Neural progenitor cell (in vitro differentiated cells): ENCODE measurements around the gene UBAP1. TPM values are rescaled to one million over a fixed set of nuclear protein-coding genes. Genes with fewer than 3 reads are reported as not detected.

Source experiments
- DNase-seq: peaks from one replicate; pipeline ENCODE4 v3.0.0-alpha.2; 2016; ENCODE audit warnings: low spot score
- H2AFZ ChIP-seq: fragments of 200-600 bp; sonication (generic); replicated peaks from 2 replicates; pipeline ENCODE4 v1.6.1; 2016; ENCODE audit warnings: antibody characterized with exemption
- H3F3A ChIP-seq: fragments of 200-600 bp; sonication (generic); 2 replicates; pipeline ENCODE4 v1.6.1; 2016; ENCODE audit warnings: antibody characterized with exemption, low read depth
- H3K27ac ChIP-seq: fragments of 200-600 bp; sonication (generic); 2 replicates; pipeline ENCODE4 v1.5.1; 2016; ENCODE audit warnings: mild to moderate bottlenecking
- H3K27me3 ChIP-seq: fragments of 200-600 bp; sonication (generic); 2 replicates; pipeline ENCODE4 v1.6.1; 2016; ENCODE audit warnings: mild to moderate bottlenecking, moderate library complexity
- H3K36me3 ChIP-seq: fragments of 200-600 bp; sonication (generic); 2 replicates; pipeline ENCODE4 v1.5.1; 2016
- H3K4me1 ChIP-seq: fragments of 200-600 bp; sonication (generic); 2 replicates; pipeline ENCODE4 v1.6.1; 2016; ENCODE audit warnings: mixed run types
- H3K4me2 ChIP-seq: fragments of 200-600 bp; sonication (generic); 2 replicates; pipeline ENCODE4 v1.6.1; 2016
- H3K4me3 ChIP-seq: fragments of 200-600 bp; sonication (generic); 2 replicates; pipeline ENCODE4 v1.5.1; 2016
- H3K79me2 ChIP-seq: fragments of 200-600 bp; sonication (generic); 2 replicates; pipeline ENCODE4 v1.6.1; 2016; ENCODE audit warnings: low read depth
- H3K9ac ChIP-seq: fragments of 200-600 bp; sonication (generic); 2 replicates; pipeline ENCODE4 v1.6.1; 2016
- H3K9me3 ChIP-seq: fragments of 200-600 bp; sonication (generic); 2 replicates; pipeline ENCODE4 v1.5.1; 2016; ENCODE audit warnings: low read depth
- H4K20me1 ChIP-seq: fragments of 200-600 bp; sonication (generic); 2 replicates; pipeline ENCODE4 v1.6.1; 2016; ENCODE audit warnings: low read depth
- H3K27ac Mint-ChIP-seq: 3 replicates; pipeline ENCODE4 v1.8.0; 2021; ENCODE audit warnings: mixed read lengths
- H3K27me3 Mint-ChIP-seq: 2 replicates; pipeline ENCODE4 v1.8.0; 2022; ENCODE audit warnings: low read depth, mild to moderate bottlenecking, inconsistent platforms, moderate library complexity, mixed read lengths; ENCODE audit not compliant: insufficient read depth
- H3K36me3 Mint-ChIP-seq: 3 replicates; pipeline ENCODE4 v1.8.0; 2021; ENCODE audit warnings: mixed read lengths
- H3K4me1 Mint-ChIP-seq: 3 replicates; pipeline ENCODE4 v1.8.0; 2021; ENCODE audit warnings: mixed read lengths
- H3K4me3 Mint-ChIP-seq: 3 replicates; pipeline ENCODE4 v1.8.0; 2021; ENCODE audit warnings: mild to moderate bottlenecking, moderate library complexity, mixed read lengths
- H3K9me3 Mint-ChIP-seq: 3 replicates; pipeline ENCODE4 v1.8.0; 2020; ENCODE audit warnings: mixed read lengths
- EZH2 ChIP-seq: fragments of 200-600 bp; sonication (generic); IDR thresholded peaks from 2 replicates; pipeline ENCODE4 v1.6.1; 2017; ENCODE audit warnings: antibody characterized with exemption, mild to moderate bottlenecking, moderate library complexity
- EZH2phosphoT487 ChIP-seq: fragments of 200-600 bp; sonication (generic); IDR thresholded peaks from 2 replicates; pipeline ENCODE4 v1.6.1; 2017; ENCODE audit warnings: antibody characterized with exemption
- total RNA-seq: library from RNA; depleted of rRNA; stranded (reverse); fragments of >200 nt; gene quantifications from 2 replicates; pipeline ENCODE4 v1.2.3, GENCODE V29; 2015; ENCODE audit warnings: low replicate concordance
- TF ChIP-seq, protein P1 (sequence below): fragments of 200-600 bp; sonication (generic); IDR thresholded peaks from 2 replicates; pipeline ENCODE4 v1.5.1; 2017; ENCODE audit warnings: antibody characterized with exemption, mild to moderate bottlenecking

Gene UBAP1
- total RNA-seq, 1 donor from 2014 or later = 21.7 TPM

DNA sequence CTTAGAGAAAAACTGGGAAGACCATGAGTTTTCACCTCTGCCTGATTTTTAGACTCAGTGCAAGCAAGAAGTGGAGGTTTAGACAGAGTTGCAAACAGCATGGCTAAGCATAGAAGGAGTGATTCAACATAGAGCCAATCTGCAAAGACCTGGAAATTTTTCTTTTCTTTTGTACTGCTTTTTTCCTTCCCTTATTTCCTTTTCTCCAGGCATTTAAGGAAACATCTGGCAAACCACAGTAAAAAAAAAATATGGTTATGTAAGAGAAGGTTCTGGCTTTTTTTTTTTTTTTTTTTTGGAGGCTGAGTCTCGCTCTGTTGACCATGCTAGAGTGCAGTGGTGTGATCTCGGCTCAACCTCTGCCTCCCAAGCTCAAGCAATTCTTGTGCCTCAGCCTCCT is 35.7 kb upstream of the UBAP1 start:
- no peaks in the 10 kb centered on the region for H3K9me3 Mint-ChIP-seq
- no peak overlapping the region for H3K4me2 ChIP-seq
- peaks cover 2% of the 10 kb centered on the region for H3K27me3 Mint-ChIP-seq

DNA sequence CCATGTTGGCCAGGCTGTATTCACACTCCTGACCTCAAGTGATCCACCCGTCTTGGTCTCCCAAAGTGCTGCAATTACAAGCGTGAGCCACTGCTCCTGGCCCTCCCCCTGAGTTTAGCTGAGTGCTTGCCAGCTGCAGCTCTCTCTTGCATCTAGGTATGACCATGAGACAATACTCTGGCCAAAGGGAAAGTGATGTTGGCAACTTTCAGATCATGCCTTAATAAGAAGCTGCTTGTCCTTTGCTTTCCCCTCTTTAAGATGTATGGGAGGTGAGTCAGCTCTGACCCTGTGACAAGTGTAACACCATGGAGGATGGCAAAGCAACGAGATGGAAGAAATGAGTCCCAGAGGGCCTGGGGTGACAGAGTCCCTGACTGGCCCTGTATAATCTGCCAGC is 33.7 kb upstream of the UBAP1 start:
- Mint-ChIP-seq H3K4me3 (no peak overlapping the region), H3K27me3 (no peaks in the 10 kb centered on the region), H3K36me3 (no peaks in the 10 kb centered on the region), H3K9me3 (no peaks in the 10 kb centered on the region), H3K4me1 (no peaks in the 10 kb centered on the region), H3K27ac (no peak overlapping the region)
- no peaks in the 10 kb centered on the region for H3K79me2 ChIP-seq
- H2AFZ ChIP-seq = no peak overlapping the region
- H3K9me3 ChIP-seq = no peaks in the 10 kb centered on the region
- H3K4me3 ChIP-seq = no peak overlapping the region
- no peaks in the 10 kb centered on the region for H3K27me3 ChIP-seq
- H3K36me3 ChIP-seq = no peaks in the 10 kb centered on the region
- no peaks in the 10 kb centered on the region for H4K20me1 ChIP-seq
- H3F3A ChIP-seq = no peaks in the 10 kb centered on the region
- H3K4me2 ChIP-seq = no peak overlapping the region
- DNase-seq = no peak
- no peak overlapping the region for H3K9ac ChIP-seq
- H3K4me1 ChIP-seq = no peaks in the 10 kb centered on the region
- H3K27ac ChIP-seq = no peak overlapping the region
- TF ChIP-seq, protein P1, sequence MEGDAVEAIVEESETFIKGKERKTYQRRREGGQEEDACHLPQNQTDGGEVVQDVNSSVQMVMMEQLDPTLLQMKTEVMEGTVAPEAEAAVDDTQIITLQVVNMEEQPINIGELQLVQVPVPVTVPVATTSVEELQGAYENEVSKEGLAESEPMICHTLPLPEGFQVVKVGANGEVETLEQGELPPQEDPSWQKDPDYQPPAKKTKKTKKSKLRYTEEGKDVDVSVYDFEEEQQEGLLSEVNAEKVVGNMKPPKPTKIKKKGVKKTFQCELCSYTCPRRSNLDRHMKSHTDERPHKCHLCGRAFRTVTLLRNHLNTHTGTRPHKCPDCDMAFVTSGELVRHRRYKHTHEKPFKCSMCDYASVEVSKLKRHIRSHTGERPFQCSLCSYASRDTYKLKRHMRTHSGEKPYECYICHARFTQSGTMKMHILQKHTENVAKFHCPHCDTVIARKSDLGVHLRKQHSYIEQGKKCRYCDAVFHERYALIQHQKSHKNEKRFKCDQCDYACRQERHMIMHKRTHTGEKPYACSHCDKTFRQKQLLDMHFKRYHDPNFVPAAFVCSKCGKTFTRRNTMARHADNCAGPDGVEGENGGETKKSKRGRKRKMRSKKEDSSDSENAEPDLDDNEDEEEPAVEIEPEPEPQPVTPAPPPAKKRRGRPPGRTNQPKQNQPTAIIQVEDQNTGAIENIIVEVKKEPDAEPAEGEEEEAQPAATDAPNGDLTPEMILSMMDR = no peak
- no peak for TF ChIP-seq EZH2phosphoT487
- TF ChIP-seq EZH2 = no peak

More for the DNA sequence above, 35.7 kb upstream of the UBAP1 start:
- Histone ChIP-seq H4K20me1 (no peaks in the 10 kb centered on the region), H2AFZ (no peak overlapping the region), H3F3A (no peaks in the 10 kb centered on the region), H3K9me3 (no peaks in the 10 kb centered on the region), H3K4me3 (no peak overlapping the region), H3K27me3 (no peaks in the 10 kb centered on the region), H3K27ac (no peak overlapping the region), H3K9ac (no peak overlapping the region), H3K4me1 (no peaks in the 10 kb centered on the region), H3K79me2 (no peaks in the 10 kb centered on the region), H3K36me3 (no peaks in the 10 kb centered on the region)
- H3K27ac Mint-ChIP-seq = no peak overlapping the region
- TF ChIP-seq EZH2 (no peak), EZH2phosphoT487 (no peak)
- TF ChIP-seq, protein P1 = no peak
- H3K36me3 Mint-ChIP-seq = no peaks in the 10 kb centered on the region
- H3K4me3 Mint-ChIP-seq = no peak overlapping the region
- peaks cover 3% of the 10 kb centered on the region for H3K4me1 Mint-ChIP-seq
- no peak for DNase-seq

DNA sequence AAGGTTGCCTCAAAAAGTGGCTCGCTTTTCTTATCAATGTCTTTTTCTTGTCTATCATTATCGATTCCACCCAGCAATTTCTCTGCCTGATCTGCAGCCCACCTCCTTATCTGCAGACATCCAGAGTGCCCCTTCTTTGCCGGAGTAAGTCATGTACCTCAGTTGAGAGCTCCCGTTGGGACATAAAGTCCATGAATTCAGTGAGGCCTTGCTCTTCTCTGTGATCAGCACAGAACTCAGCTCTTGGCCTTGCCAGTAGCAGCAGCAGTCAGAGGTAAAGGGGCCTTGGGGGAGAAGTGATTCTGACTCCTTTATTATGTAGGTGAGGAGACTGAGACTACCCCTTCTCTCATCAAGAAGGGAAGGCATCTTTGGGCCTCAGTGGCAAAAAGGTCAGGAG is 27.4 kb upstream of the UBAP1 start:
- Histone ChIP-seq H3K9ac (no peak overlapping the region), H3K4me2 (no peak overlapping the region), H3F3A (no peaks in the 10 kb centered on the region), H4K20me1 (no peaks in the 10 kb centered on the region), H3K27me3 (no peaks in the 10 kb centered on the region), H3K27ac (no peak overlapping the region), H3K79me2 (no peaks in the 10 kb centered on the region), H3K9me3 (no peaks in the 10 kb centered on the region), H2AFZ (peak overlapping the region; percentile 57), H3K36me3 (no peaks in the 10 kb centered on the region), H3K4me3 (no peak overlapping the region), H3K4me1 (no peaks in the 10 kb centered on the region)
- H3K4me3 Mint-ChIP-seq = no peak overlapping the region
- H3K4me1 Mint-ChIP-seq = peaks cover 5% of the 10 kb centered on the region
- no peaks in the 10 kb centered on the region for H3K9me3 Mint-ChIP-seq
- no peak for DNase-seq
- H3K36me3 Mint-ChIP-seq = no peaks in the 10 kb centered on the region
- H3K27ac Mint-ChIP-seq = no peak overlapping the region
- peaks cover 3% of the 10 kb centered on the region for H3K27me3 Mint-ChIP-seq
- no peak for TF ChIP-seq EZH2
- TF ChIP-seq EZH2phosphoT487 = no peak
- TF ChIP-seq, protein P1 = no peak

DNA sequence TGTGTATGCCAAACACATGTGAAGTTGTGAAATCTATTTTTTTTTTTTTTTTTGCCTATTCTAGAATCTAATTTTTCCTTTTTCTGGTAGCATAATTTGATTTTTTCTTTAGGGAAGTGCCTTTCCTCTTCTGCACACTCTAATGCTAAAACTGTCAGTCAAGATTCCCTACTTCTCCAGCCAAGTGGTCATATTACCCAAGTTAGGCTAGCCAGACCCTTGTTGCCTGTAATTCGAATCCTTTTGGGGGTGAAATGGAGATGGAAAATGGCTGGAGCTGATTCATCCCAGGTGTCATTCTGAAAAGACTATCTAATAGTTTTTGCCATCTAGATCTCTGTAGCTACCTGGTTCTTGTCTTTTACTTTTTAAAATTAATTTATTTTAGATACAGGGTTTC is 24.8 kb upstream of the UBAP1 start:
- no peaks in the 10 kb centered on the region for H4K20me1 ChIP-seq
- H3K27ac ChIP-seq = no peak overlapping the region
- TF ChIP-seq EZH2 (no peak), EZH2phosphoT487 (no peak)
- TF ChIP-seq, protein P1 = no peak
- no peaks in the 10 kb centered on the region for H3K4me1 ChIP-seq
- peaks cover 5% of the 10 kb centered on the region for H3K4me1 Mint-ChIP-seq
- no peak overlapping the region for H2AFZ ChIP-seq
- H3K9ac ChIP-seq = no peak overlapping the region
- H3K27me3 ChIP-seq = no peaks in the 10 kb centered on the region
- H3F3A ChIP-seq = no peaks in the 10 kb centered on the region
- H3K9me3 Mint-ChIP-seq = no peaks in the 10 kb centered on the region
- DNase-seq = no peak
- no peak overlapping the region for H3K4me3 Mint-ChIP-seq
- H3K27ac Mint-ChIP-seq = no peak overlapping the region
- no peaks in the 10 kb centered on the region for H3K36me3 ChIP-seq
- H3K4me3 ChIP-seq = no peak overlapping the region
- no peaks in the 10 kb centered on the region for H3K36me3 Mint-ChIP-seq
- H3K79me2 ChIP-seq = no peaks in the 10 kb centered on the region
- no peak overlapping the region for H3K4me2 ChIP-seq
- no peaks in the 10 kb centered on the region for H3K9me3 ChIP-seq
- H3K27me3 Mint-ChIP-seq = peaks cover 6% of the 10 kb centered on the region
